ENCODE measurements around the gene AIG1.

The AIG1 gene

GRCh38 chr6:143222310-143222709 is 161.6 kb downstream of the AIG1 start:
- Histone ChIP-seq H3K9ac (ENCODE audit: low read length) (no peak overlapping the region), H4K20me1 (ENCODE audit: insufficient read depth, low read length) (no peaks in the 10 kb centered on the region), H2AFZ (ENCODE audit: low read length) (no peak overlapping the region), H3K36me3 (replicated peaks; ENCODE audit: insufficient read depth, low read length) (no peaks in the 10 kb centered on the region), H3K27me3 (replicated peaks; ENCODE audit: insufficient read depth, low read length) (no peaks in the 10 kb centered on the region), H3K27ac (ENCODE audit: low read length) (no peak overlapping the region), H3K9me2 (replicated peaks; ENCODE audit: insufficient read depth, low read length) (no peaks in the 10 kb centered on the region), H3K4me1 (ENCODE audit: low read length) (no peaks in the 10 kb centered on the region), H3K4me3 (ENCODE audit: low read length) (no peak overlapping the region), H3K4me2 (ENCODE audit: low read depth, low read length) (no peak overlapping the region), H3K79me2 (ENCODE audit: low read length) (no peaks in the 10 kb centered on the region), H3F3A (ENCODE audit: insufficient read depth, low read length) (no peaks in the 10 kb centered on the region), H3K9me3 (replicated peaks; ENCODE audit: insufficient read depth, low read length) (no peaks in the 10 kb centered on the region)
- TF ChIP-seq EZH2 (optimal IDR thresholded peaks at IDR 0.05; ENCODE audit: low read depth, low read length) = no peak
- TF ChIP-seq EZH2phosphoT487 (IDR thresholded peaks at IDR 0.05; ENCODE audit: low read length) = no peak
- no peak for TF ChIP-seq CTCF (IDR thresholded peaks at IDR 0.05; ENCODE audit: low read length)
- no peak for DNase-seq

DNA sequence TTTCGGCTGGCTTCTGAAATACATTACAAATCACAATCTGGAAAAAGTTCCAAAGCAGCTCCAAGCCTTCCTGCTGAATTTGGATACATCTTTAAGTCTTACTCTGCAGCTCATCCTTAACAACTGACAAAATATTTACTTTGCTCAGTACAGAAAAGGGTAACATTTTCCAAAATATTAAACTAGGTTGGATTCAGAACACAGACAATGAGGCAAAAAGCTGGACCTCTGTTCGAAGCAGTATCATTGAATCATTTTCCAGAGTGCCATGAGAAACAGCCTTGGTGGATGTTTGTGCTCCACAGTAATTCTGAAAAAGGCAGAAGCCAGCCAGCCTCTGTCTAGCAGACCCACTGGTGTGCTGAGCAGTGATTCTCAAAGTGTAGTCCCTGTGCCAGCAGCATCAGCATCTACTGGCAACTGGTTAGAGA is 162.1 kb downstream of the AIG1 start:
- no peaks in the 10 kb centered on the region for H3K27me3 ChIP-seq (replicated peaks; ENCODE audit: insufficient read depth, low read length)
- no peaks in the 10 kb centered on the region for H3F3A ChIP-seq (ENCODE audit: insufficient read depth, low read length)
- H3K4me2 ChIP-seq (ENCODE audit: low read depth, low read length) = no peak overlapping the region
- no peak for DNase-seq
- no peaks in the 10 kb centered on the region for H3K79me2 ChIP-seq (ENCODE audit: low read length)
- H3K36me3 ChIP-seq (replicated peaks; ENCODE audit: insufficient read depth, low read length) = no peaks in the 10 kb centered on the region
- no peaks in the 10 kb centered on the region for H3K9me2 ChIP-seq (replicated peaks; ENCODE audit: insufficient read depth, low read length)
- H3K9me3 ChIP-seq (replicated peaks; ENCODE audit: insufficient read depth, low read length) = no peaks in the 10 kb centered on the region
- H4K20me1 ChIP-seq (ENCODE audit: insufficient read depth, low read length) = no peaks in the 10 kb centered on the region
- H2AFZ ChIP-seq (ENCODE audit: low read length) = no peak overlapping the region
- H3K27ac ChIP-seq (ENCODE audit: low read length) = no peak overlapping the region
- H3K4me3 ChIP-seq (ENCODE audit: low read length) = no peak overlapping the region
- H3K4me1 ChIP-seq (ENCODE audit: low read length) = no peaks in the 10 kb centered on the region
- H3K9ac ChIP-seq (ENCODE audit: low read length) = no peak overlapping the region
- no peak for TF ChIP-seq CTCF (IDR thresholded peaks at IDR 0.05; ENCODE audit: low read length)
- no peak for TF ChIP-seq EZH2phosphoT487 (IDR thresholded peaks at IDR 0.05; ENCODE audit: low read length)
- TF ChIP-seq EZH2 (optimal IDR thresholded peaks at IDR 0.05; ENCODE audit: low read depth, low read length) = no peak

- Histone ChIP-seq H3K9me2 (replicated peaks; ENCODE audit: insufficient read depth, low read length) (no peaks in the 10 kb centered on the region), H4K20me1 (ENCODE audit: insufficient read depth, low read length) (no peaks in the 10 kb centered on the region), H3K27ac (ENCODE audit: low read length) (no peak overlapping the region), H2AFZ (ENCODE audit: low read length) (no peak overlapping the region), H3K4me2 (ENCODE audit: low read depth, low read length) (no peak overlapping the region), H3K9ac (ENCODE audit: low read length) (no peak overlapping the region), H3K79me2 (ENCODE audit: low read length) (no peaks in the 10 kb centered on the region), H3K9me3 (replicated peaks; ENCODE audit: insufficient read depth, low read length) (no peaks in the 10 kb centered on the region), H3K27me3 (replicated peaks; ENCODE audit: insufficient read depth, low read length) (no peaks in the 10 kb centered on the region), H3K4me3 (ENCODE audit: low read length) (no peak overlapping the region), H3K4me1 (ENCODE audit: low read length) (no peaks in the 10 kb centered on the region), H3K36me3 (replicated peaks; ENCODE audit: insufficient read depth, low read length) (no peaks in the 10 kb centered on the region), H3F3A (ENCODE audit: insufficient read depth, low read length) (no peaks in the 10 kb centered on the region)
- TF ChIP-seq EZH2phosphoT487 (IDR thresholded peaks at IDR 0.05; ENCODE audit: low read length) (no peak), CTCF (IDR thresholded peaks at IDR 0.05; ENCODE audit: low read length) (no peak), EZH2 (optimal IDR thresholded peaks at IDR 0.05; ENCODE audit: low read depth, low read length) (no peak)
- DNase-seq = no peak
These were observed 163.2 kb downstream of the AIG1 start for GRCh38 chr6:143223895-143224294.

All from MM.1S (cell line).